HFFc6 (cell line): ENCODE measurements around the gene SLITRK1. TPM values are rescaled to one million over a fixed set of nuclear protein-coding genes. Genes with fewer than 3 reads are reported as not detected.
A peak's percentile ranks its signal among the peaks of the same experiment; 100 is the strongest.

Source experiments
- DNase-seq: peaks from one replicate; pipeline ENCODE4 v3.0.0-alpha.2; 2018
- H3K27ac Mint-ChIP-seq: 2 replicates; pipeline ENCODE4 v1.8.0; 2020; ENCODE audit warnings: mild to moderate bottlenecking, mixed read lengths
- H3K27me3 Mint-ChIP-seq: 2 replicates; pipeline ENCODE4 v1.8.0; 2021; ENCODE audit warnings: mild to moderate bottlenecking, moderate library complexity, mixed read lengths; ENCODE audit not compliant: insufficient read depth
- H3K36me3 Mint-ChIP-seq: 2 replicates; pipeline ENCODE4 v1.8.0; 2021; ENCODE audit warnings: low read depth, mixed read lengths
- H3K4me1 Mint-ChIP-seq: 2 replicates; pipeline ENCODE4 v1.8.0; 2020; ENCODE audit warnings: low read depth, mixed read lengths
- H3K4me3 Mint-ChIP-seq: 2 replicates; pipeline ENCODE4 v1.8.0; 2020; ENCODE audit warnings: mild to moderate bottlenecking, moderate library complexity, mixed read lengths
- H3K9me3 Mint-ChIP-seq: 2 replicates; pipeline ENCODE4 v1.8.0; 2020; ENCODE audit warnings: mild to moderate bottlenecking, mixed read lengths
- CTCF ChIP-seq: fragments of 200-600 bp; sonication (generic); IDR thresholded peaks from 2 replicates; pipeline ENCODE4 v1.5.0; 2021; ENCODE audit warnings: antibody characterized with exemption, mild to moderate bottlenecking
- total RNA-seq, 6 experiments: library from RNA; stranded (reverse); fragmentation: NEBNext Ultra II Directional; extraction: Animal tissue kit (Norgen Biotek cat#: 25700); gene quantifications; 2 replicates in 1 of 6; 3 replicates in 5 of 6; pipeline ENCODE4 v1.2.3, GENCODE V29; 2021

SLITRK1 gene
- total RNA-seq, 6 experiments from 2014 or later: 9.1 to 23.2 (median 11.1) TPM

GRCh38 chr13:83879431-83880171, 2.7 kb downstream of the SLITRK1 start:
- DNase-seq: no peak
- H3K4me3 Mint-ChIP-seq: peak overlapping the region; percentile 90
- no peak for TF ChIP-seq CTCF
- H3K36me3 Mint-ChIP-seq: peaks cover 27% of the 10 kb centered on the region
- peaks cover 97% of the 10 kb centered on the region for H3K4me1 Mint-ChIP-seq
- H3K27me3 Mint-ChIP-seq: peaks cover 7% of the 10 kb centered on the region; the same call in 1 of the 2 replicates
- H3K27ac Mint-ChIP-seq: peak overlapping the region; percentile 67
- H3K9me3 Mint-ChIP-seq: peaks cover 9% of the 10 kb centered on the region; the same call in 1 of the 2 replicates

- Mint-ChIP-seq H3K4me3 (peak overlapping the region; percentile 90), H3K27me3 (peaks cover 7% of the 10 kb centered on the region; the same call in 1 of the 2 replicates)
Observed at GRCh38 chr13:83878691-83879430, 3.4 kb downstream of the SLITRK1 start.

GRCh38 chr13:83877651-83878355, 4.5 kb downstream of the SLITRK1 start:
- peaks cover 27% of the 10 kb centered on the region for H3K36me3 Mint-ChIP-seq
- H3K27me3 Mint-ChIP-seq: peaks cover 7% of the 10 kb centered on the region; the same call in 1 of the 2 replicates
- peaks cover 89% of the 10 kb centered on the region for H3K4me1 Mint-ChIP-seq
- H3K27ac Mint-ChIP-seq: peak overlapping the region; percentile 27; the same call in 1 of the 2 replicates
- no peak for TF ChIP-seq CTCF
- H3K4me3 Mint-ChIP-seq: peak overlapping the region; percentile 90
- no peak for DNase-seq
- H3K9me3 Mint-ChIP-seq: peaks cover 9% of the 10 kb centered on the region; the same call in 1 of the 2 replicates

More at GRCh38 chr13:83878691-83879430, 3.4 kb downstream of the SLITRK1 start:
- DNase-seq: no peak
- TF ChIP-seq CTCF: no peak
- H3K9me3 Mint-ChIP-seq: peaks cover 9% of the 10 kb centered on the region; the same call in 1 of the 2 replicates
- H3K27ac Mint-ChIP-seq: peak overlapping the region; percentile 67
- H3K4me1 Mint-ChIP-seq: peaks cover 94% of the 10 kb centered on the region
- H3K36me3 Mint-ChIP-seq: peaks cover 27% of the 10 kb centered on the region

GRCh38 chr13:83876546-83876945, 5.7 kb downstream of the SLITRK1 start:
- H3K4me3 Mint-ChIP-seq: peak overlapping the region; percentile 20
- peaks cover 13% of the 10 kb centered on the region for H3K9me3 Mint-ChIP-seq
- peaks cover 32% of the 10 kb centered on the region for H3K36me3 Mint-ChIP-seq
- TF ChIP-seq CTCF: no peak
- H3K4me1 Mint-ChIP-seq: peaks cover 78% of the 10 kb centered on the region
- H3K27me3 Mint-ChIP-seq: peaks cover 4% of the 10 kb centered on the region; the same call in 1 of the 2 replicates
- H3K27ac Mint-ChIP-seq: no peak overlapping the region; the same call in 1 of the 2 replicates
- no peak for DNase-seq

- Mint-ChIP-seq H3K27me3 (no peaks in the 10 kb centered on the region), H3K4me3 (no peak overlapping the region), H3K36me3 (peaks cover 3% of the 10 kb centered on the region), H3K9me3 (peaks cover 8% of the 10 kb centered on the region), H3K4me1 (peaks cover 12% of the 10 kb centered on the region), H3K27ac (no peak overlapping the region)
- no peak for TF ChIP-seq CTCF
- DNase-seq: no peak
Observed at GRCh38 chr13:83867708-83868107, 14.6 kb downstream of the SLITRK1 start.
